Transverse colon (tissue), 4 donors: ENCODE data around the gene BAZ1A.

Source experiments
- EP300 ChIP-seq: sonication (generic); formaldehyde crosslinking; IDR thresholded peaks from one replicate; pipeline ENCODE4 v1.6.1; 2017; ENCODE audit warnings: antibody characterized with exemption, low read depth
- POLR2A ChIP-seq: fragments of 450-650 bp; IDR thresholded peaks from one replicate; pipeline ENCODE4 v1.6.1; 2016; ENCODE audit warnings: antibody characterized with exemption, mild to moderate bottlenecking, moderate library complexity
- POLR2AphosphoS5 ChIP-seq, 3 donors: sonication (generic); formaldehyde crosslinking; IDR thresholded peaks; one replicate each; pipeline ENCODE4 v1.6.1; 2016; ENCODE audit warnings: antibody characterized with exemption in 3 of 3
- TF ChIP-seq, protein P1 (sequence below), 5 experiments: fragments of 200-600 bp in 3 of 5; fragments of 450-650 bp in 2 of 5; sonication (generic) in 3 of 5; IDR thresholded peaks; 1 replicate in 2 of 5; 2 replicates in 3 of 5; pipeline ENCODE4 v1.5.1; 2016 to 2017; ENCODE audit warnings: antibody characterized with exemption in 5 of 5, inconsistent platforms in 3 of 5, mild to moderate bottlenecking in 2 of 5, moderate library complexity in 1 of 5

DNA sequence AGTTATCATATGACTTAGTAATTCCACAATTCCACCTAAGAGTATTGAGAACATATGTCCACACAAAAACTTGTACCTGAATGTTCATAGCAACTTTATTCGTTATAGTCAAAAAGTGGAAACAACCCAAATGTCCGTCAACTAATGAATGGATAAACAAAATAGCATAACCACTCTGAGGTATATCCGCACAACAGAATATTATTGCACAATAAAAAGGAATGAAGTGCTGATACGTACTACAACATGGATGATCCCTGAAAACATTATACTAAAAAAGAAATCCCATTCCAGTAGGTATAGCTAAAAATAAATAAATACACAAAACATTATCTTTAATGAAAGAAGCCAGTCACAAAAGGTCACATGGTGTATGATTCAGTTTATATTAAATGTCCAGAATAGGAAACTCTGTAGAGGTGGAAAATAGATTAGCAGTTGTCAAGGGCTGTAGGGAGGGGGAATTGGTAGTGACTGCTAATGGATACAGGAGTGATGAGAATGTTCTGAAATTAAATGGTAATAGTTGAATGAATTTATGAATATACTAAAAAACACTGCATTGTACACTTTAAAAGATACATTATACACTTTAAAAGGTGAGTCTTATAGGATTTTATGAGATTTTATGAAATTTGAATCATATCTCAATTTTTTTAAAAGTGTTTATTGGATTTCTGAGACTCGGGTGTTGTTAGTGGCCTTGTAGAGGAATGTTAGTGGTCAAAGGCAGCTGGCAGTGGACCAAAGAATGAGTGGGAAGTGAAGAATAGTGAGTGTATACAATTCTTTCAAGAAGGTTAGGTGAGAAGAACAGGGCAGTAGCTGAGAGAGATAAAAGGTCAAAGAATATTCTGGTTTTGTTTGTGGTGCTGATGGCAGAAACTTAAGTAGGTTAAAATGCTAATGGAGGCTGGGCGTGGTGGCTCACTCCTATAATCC is 36.3 kb upstream of the BAZ1A start:
- TF ChIP-seq, protein P1, sequence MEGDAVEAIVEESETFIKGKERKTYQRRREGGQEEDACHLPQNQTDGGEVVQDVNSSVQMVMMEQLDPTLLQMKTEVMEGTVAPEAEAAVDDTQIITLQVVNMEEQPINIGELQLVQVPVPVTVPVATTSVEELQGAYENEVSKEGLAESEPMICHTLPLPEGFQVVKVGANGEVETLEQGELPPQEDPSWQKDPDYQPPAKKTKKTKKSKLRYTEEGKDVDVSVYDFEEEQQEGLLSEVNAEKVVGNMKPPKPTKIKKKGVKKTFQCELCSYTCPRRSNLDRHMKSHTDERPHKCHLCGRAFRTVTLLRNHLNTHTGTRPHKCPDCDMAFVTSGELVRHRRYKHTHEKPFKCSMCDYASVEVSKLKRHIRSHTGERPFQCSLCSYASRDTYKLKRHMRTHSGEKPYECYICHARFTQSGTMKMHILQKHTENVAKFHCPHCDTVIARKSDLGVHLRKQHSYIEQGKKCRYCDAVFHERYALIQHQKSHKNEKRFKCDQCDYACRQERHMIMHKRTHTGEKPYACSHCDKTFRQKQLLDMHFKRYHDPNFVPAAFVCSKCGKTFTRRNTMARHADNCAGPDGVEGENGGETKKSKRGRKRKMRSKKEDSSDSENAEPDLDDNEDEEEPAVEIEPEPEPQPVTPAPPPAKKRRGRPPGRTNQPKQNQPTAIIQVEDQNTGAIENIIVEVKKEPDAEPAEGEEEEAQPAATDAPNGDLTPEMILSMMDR (IDR thresholded peaks at IDR 0.05): no peak
- TF ChIP-seq POLR2AphosphoS5 (IDR thresholded peaks at IDR 0.05): no peak
- TF ChIP-seq POLR2A: no peak
- TF ChIP-seq EP300: no peak
